Osteocyte (in vitro differentiated cells): ENCODE results near the gene TMEM233. TPM values are rescaled to one million over a fixed set of nuclear protein-coding genes. Genes with fewer than 3 reads are reported as not detected.

ENCODE experiments used
- DNase-seq: peaks from one replicate; pipeline ENCODE4 v3.0.0; 2021; ENCODE audit warnings: mixed read lengths; ENCODE audit not compliant: unreplicated experiment; ENCODE audit errors: extremely low spot score
- H3K27ac Mint-ChIP-seq: one replicate; pipeline ENCODE4 v1.8.0; 2021; ENCODE audit warnings: mild to moderate bottlenecking, mixed read lengths; ENCODE audit not compliant: unreplicated experiment
- H3K27me3 Mint-ChIP-seq: one replicate; pipeline ENCODE4 v1.8.0; 2021; ENCODE audit warnings: mixed read lengths; ENCODE audit not compliant: unreplicated experiment
- H3K36me3 Mint-ChIP-seq: one replicate; pipeline ENCODE4 v1.8.0; 2021; ENCODE audit warnings: mixed read lengths; ENCODE audit not compliant: unreplicated experiment
- H3K4me1 Mint-ChIP-seq: one replicate; pipeline ENCODE4 v1.8.0; 2021; ENCODE audit warnings: mixed read lengths; ENCODE audit not compliant: unreplicated experiment
- H3K4me3 Mint-ChIP-seq: one replicate; pipeline ENCODE4 v1.8.0; 2021; ENCODE audit warnings: mild to moderate bottlenecking, moderate library complexity, mixed read lengths; ENCODE audit not compliant: unreplicated experiment
- H3K9me3 Mint-ChIP-seq: one replicate; pipeline ENCODE4 v1.8.0; 2021; ENCODE audit warnings: mixed read lengths; ENCODE audit not compliant: unreplicated experiment
- total RNA-seq: library from RNA; stranded (reverse); gene quantifications from 2 replicates; pipeline ENCODE4 v1.2.1, GENCODE V29; 2021
- TF ChIP-seq, protein P1 (sequence below): fragments of 200-600 bp; sonication (generic); IDR thresholded peaks from 2 replicates; pipeline ENCODE4 v1.5.0; 2021; ENCODE audit warnings: antibody characterized with exemption, mild to moderate bottlenecking, moderate library complexity

TMEM233 gene
- total RNA-seq, 1 donor from 2014 or later: not detected

DNA sequence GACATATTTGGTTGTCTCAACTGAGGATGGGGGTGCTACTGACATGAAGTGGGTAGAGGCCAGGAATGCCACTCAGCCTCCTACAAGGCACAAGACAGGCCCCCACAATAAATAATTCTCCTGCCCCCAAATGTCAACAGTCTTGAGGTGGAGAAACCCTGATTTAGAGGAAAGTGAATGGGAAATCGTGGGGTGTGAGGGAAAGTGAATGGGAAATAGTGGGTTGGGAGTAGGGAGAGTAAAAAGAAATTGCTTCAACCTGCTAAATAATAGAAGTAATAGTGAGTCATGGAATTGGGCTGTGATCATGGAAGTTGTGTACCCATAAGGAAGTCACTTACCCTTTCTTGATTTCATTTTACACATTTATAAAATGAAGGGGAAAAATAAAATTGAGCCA lies 16.7 kb upstream of the TMEM233 start:
- TF ChIP-seq, protein P1, sequence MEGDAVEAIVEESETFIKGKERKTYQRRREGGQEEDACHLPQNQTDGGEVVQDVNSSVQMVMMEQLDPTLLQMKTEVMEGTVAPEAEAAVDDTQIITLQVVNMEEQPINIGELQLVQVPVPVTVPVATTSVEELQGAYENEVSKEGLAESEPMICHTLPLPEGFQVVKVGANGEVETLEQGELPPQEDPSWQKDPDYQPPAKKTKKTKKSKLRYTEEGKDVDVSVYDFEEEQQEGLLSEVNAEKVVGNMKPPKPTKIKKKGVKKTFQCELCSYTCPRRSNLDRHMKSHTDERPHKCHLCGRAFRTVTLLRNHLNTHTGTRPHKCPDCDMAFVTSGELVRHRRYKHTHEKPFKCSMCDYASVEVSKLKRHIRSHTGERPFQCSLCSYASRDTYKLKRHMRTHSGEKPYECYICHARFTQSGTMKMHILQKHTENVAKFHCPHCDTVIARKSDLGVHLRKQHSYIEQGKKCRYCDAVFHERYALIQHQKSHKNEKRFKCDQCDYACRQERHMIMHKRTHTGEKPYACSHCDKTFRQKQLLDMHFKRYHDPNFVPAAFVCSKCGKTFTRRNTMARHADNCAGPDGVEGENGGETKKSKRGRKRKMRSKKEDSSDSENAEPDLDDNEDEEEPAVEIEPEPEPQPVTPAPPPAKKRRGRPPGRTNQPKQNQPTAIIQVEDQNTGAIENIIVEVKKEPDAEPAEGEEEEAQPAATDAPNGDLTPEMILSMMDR: no peak
- Mint-ChIP-seq H3K27ac (no peak overlapping the region), H3K9me3 (no peaks in the 10 kb centered on the region), H3K36me3 (no peaks in the 10 kb centered on the region), H3K27me3 (no peaks in the 10 kb centered on the region), H3K4me1 (no peaks in the 10 kb centered on the region), H3K4me3 (no peak overlapping the region)
- DNase-seq: no peak

DNA sequence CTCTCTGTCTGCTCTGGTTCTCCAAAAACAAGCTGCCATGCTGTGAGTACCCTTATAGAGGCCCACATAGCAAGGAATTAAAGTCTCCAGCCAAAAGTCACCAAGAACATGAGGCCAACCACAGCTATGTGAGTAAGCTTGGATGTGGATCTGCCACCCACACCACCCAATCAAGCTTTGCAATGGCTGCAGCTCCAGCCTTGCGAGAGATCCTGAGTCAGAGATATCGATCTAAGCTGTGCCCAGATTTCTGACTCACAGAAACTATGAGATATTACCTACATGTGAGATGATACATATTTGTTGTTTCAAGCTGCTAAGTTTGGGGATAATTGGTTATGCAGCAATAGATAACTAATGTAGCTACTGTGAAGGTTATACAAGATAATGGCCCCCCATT lies 15.5 kb upstream of the TMEM233 start:
- Mint-ChIP-seq H3K27ac (no peak overlapping the region), H3K9me3 (no peaks in the 10 kb centered on the region), H3K4me3 (no peak overlapping the region), H3K4me1 (no peaks in the 10 kb centered on the region), H3K27me3 (no peaks in the 10 kb centered on the region), H3K36me3 (no peaks in the 10 kb centered on the region)
- TF ChIP-seq, protein P1: no peak
- DNase-seq: no peak

DNA sequence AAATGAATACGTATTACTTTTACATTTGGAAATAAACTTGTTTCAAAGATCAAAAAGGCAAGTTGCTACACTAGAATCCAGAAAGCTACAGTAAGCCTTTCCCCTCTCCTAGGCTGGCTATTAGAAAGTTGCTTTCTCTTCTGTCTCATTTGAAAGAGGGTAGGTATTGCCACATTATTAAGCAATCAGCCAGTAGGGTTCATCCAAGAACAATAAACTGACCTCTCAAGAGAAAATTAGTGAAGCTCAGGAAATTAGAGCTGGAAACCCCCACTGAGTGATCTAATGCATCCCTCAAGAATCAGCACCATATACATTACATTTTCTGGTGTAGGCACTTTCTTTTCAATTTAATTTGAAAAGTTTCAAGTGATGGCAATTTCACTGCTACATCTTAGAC lies 4.5 kb upstream of the TMEM233 start:
- no peak overlapping the region for H3K27ac Mint-ChIP-seq
- peaks cover 16% of the 10 kb centered on the region for H3K27me3 Mint-ChIP-seq
- no peaks in the 10 kb centered on the region for H3K36me3 Mint-ChIP-seq
- TF ChIP-seq, protein P1: no peak
- H3K4me1 Mint-ChIP-seq: no peaks in the 10 kb centered on the region
- no peak overlapping the region for H3K4me3 Mint-ChIP-seq
- DNase-seq: no peak
- no peaks in the 10 kb centered on the region for H3K9me3 Mint-ChIP-seq

DNA sequence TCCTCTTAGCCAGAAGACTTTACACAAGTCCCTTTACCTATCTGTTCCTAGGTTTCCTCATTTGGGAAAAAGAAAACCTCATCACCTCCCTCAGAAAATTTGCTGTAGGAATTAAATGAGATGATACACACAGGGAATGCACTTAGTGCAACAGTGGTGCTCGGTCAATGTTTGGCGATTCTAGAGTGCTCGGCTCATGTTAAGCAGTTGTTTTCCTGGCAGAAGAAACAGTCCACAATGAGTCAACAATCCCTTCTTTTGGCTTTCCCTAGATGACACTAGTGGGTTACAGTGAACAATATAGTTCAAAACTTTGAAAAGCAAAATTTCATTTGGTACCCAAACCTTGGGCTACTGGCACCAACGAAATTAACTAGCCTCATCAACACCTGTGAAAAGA lies 3.9 kb upstream of the TMEM233 start:
- DNase-seq: no peak
- no peak overlapping the region for H3K27ac Mint-ChIP-seq
- peaks cover 2% of the 10 kb centered on the region for H3K4me1 Mint-ChIP-seq
- no peaks in the 10 kb centered on the region for H3K9me3 Mint-ChIP-seq
- H3K4me3 Mint-ChIP-seq: no peak overlapping the region
- H3K27me3 Mint-ChIP-seq: peaks cover 22% of the 10 kb centered on the region
- TF ChIP-seq, protein P1: no peak
- no peaks in the 10 kb centered on the region for H3K36me3 Mint-ChIP-seq

DNA sequence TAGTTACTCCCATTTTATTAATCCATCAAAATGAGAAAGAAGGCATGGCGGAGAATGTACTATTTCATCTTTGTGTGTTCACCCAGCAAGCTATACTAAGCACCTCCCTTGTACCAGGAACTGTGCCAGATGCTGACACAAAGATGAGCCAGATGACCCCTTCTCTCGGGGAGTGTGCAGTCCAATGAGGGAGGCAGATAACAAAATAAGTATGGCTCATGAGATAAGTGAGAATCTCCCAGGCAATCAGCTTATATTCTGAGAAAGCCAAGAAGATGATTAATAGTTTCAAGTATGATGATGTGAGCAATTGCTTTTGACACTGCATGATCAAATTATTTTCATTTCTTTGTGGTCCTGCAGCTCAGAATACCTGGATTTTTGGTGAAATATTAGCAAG lies 1.3 kb upstream of the TMEM233 start:
- no peak overlapping the region for H3K27ac Mint-ChIP-seq
- H3K9me3 Mint-ChIP-seq: no peaks in the 10 kb centered on the region
- DNase-seq: no peak
- TF ChIP-seq, protein P1: no peak
- peaks cover 48% of the 10 kb centered on the region for H3K27me3 Mint-ChIP-seq
- no peaks in the 10 kb centered on the region for H3K36me3 Mint-ChIP-seq
- H3K4me3 Mint-ChIP-seq: no peak overlapping the region
- peaks cover 4% of the 10 kb centered on the region for H3K4me1 Mint-ChIP-seq
